GM23248 (cell line): ENCODE results near the gene TSPAN17.

Experiments
- EZH2 ChIP-seq: fragments of 200-600 bp; sonication (generic); IDR thresholded peaks from 2 replicates; pipeline ENCODE4 v1.6.1; 2018; ENCODE audit warnings: antibody characterized with exemption, mild to moderate bottlenecking; ENCODE audit not compliant: insufficient read depth, poor library complexity, severe bottlenecking
- EZH2phosphoT487 ChIP-seq: fragments of 200-600 bp; sonication (generic); IDR thresholded peaks from 2 replicates; pipeline ENCODE4 v1.6.1; 2018; ENCODE audit warnings: antibody characterized with exemption, moderate library complexity, mild to moderate bottlenecking, low read depth; ENCODE audit not compliant: insufficient read depth

GRCh38 chr5:176638437-176638836 is 8.8 kb upstream of the TSPAN17 start:
- TF ChIP-seq EZH2: no peak
- no peak for TF ChIP-seq EZH2phosphoT487
